LNCaP clone FGC (cell line): ENCODE measurements around the gene GIGYF1.

Experiments used
- DNase-seq: peaks from one replicate; pipeline ENCODE4 v3.0.0-alpha.2; 2011; ENCODE audit warnings: low read depth
- H3K4me3 ChIP-seq: 2 replicates; pipeline ENCODE4 v1.5.1; 2011; ENCODE audit warnings: mild to moderate bottlenecking, low read depth, low read length, control low read depth
- TF ChIP-seq, protein P1 (sequence below): IDR thresholded peaks from 2 replicates; pipeline ENCODE4 v1.5.1; 2012; ENCODE audit warnings: mild to moderate bottlenecking; ENCODE audit not compliant: control insufficient read depth, insufficient read depth; ENCODE audit errors: extremely low read depth

The GIGYF1 gene

DNA sequence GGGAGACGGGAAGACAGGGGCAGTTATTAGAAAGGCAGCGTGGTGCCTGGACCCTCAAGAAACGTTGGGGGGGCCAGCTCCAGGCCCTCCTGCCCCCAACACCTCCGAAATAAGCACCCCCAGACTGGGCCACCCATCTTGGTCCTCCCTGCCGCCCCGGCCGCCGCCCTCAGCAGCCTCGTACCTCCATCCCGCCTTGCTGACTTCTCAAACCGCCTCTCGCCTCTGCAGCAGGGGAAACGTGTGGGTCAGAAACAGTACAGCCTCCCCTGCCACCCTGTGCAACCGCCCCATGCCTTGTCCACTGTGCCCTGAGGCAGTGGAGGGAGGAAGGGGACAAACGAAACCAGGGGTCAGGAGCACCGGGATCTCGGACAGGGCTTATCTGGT is 7.2 kb downstream of the GIGYF1 start:
- TF ChIP-seq, protein P1, sequence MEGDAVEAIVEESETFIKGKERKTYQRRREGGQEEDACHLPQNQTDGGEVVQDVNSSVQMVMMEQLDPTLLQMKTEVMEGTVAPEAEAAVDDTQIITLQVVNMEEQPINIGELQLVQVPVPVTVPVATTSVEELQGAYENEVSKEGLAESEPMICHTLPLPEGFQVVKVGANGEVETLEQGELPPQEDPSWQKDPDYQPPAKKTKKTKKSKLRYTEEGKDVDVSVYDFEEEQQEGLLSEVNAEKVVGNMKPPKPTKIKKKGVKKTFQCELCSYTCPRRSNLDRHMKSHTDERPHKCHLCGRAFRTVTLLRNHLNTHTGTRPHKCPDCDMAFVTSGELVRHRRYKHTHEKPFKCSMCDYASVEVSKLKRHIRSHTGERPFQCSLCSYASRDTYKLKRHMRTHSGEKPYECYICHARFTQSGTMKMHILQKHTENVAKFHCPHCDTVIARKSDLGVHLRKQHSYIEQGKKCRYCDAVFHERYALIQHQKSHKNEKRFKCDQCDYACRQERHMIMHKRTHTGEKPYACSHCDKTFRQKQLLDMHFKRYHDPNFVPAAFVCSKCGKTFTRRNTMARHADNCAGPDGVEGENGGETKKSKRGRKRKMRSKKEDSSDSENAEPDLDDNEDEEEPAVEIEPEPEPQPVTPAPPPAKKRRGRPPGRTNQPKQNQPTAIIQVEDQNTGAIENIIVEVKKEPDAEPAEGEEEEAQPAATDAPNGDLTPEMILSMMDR: no peak

DNA sequence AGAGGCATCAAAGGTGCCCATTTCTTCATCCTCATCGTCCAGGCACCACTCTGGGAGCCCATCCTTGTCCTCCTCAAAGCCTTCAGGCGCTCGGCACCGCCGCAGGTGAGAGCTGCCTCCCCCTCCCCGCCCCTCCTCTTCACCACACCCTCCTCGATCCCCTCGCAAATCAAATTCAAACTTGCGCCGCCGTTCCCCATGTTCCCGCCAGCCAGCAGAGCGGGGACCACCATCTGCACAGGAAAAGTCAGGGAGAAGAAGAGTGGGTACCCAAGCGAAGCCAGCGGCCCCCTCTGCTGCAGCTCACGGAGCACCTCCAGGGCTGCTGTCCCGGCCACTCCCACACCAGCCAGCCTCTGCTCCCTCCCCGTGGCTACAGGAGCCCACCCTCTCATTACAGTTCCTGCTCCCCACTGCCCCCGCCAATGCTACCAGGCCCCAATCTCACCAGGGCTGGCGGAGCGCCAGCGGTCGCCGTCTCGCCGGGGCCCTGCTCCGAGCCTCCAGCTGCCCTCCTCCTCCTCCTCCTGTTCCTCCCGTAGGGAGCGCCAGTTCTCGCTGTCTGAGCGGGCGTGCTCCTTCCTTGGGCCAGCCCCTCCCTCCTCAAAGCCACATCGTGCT is 7.7 kb downstream of the GIGYF1 start:
- TF ChIP-seq, protein P1: no peak
- H3K4me3 ChIP-seq: no peak overlapping the region
- no peak for DNase-seq

More for the DNA sequence above, 7.2 kb downstream of the GIGYF1 start:
- H3K4me3 ChIP-seq: no peak overlapping the region
- DNase-seq: no peak

GRCh38 chr7:100685631-100686145 is 8.4 kb downstream of the GIGYF1 start:
- DNase-seq: no peak
- TF ChIP-seq, protein P1: no peak
- H3K4me3 ChIP-seq: no peak overlapping the region

DNA sequence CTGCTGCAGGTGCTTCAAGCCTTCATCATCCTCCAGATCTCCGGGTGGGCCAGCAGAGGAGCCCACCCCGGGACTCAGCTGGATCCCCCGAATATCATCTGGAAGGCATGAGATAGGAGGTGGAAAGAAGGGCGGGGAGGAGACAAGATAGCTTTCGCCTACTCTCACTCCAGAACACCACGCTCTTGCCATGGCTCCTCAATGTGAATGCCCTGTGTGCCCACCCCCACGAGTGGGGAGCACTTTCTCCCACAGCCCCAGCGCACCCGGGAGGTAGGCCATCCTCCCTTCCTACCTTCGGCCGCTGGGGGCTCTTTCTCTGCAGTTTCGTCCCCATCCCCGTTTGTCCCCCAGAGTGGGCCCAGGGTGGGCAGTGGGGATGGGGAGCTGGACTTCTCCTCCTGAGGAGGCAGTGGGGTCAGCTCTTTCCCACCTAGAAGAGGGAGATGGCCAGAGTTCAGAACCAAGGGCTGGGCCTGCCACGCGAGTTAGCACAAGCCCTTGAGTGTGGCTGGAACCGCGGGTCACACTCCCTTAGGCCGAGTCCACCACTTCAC is 8.9 kb downstream of the GIGYF1 start:
- TF ChIP-seq, protein P1: no peak
- no peak overlapping the region for H3K4me3 ChIP-seq
- DNase-seq: no peak

GRCh38 chr7:100684534-100685042 is 9.5 kb downstream of the GIGYF1 start:
- no peak for DNase-seq
- no peak overlapping the region for H3K4me3 ChIP-seq
- TF ChIP-seq, protein P1: no peak

GRCh38 chr7:100683659-100684533 is 10.2 kb downstream of the GIGYF1 start:
- TF ChIP-seq, protein P1: no peak
- no peak overlapping the region for H3K4me3 ChIP-seq
- no peak for DNase-seq
